GM06990 (cell line): ENCODE measurements around the gene NOP9.

Source experiments
- DNase-seq: peaks from one replicate; pipeline ENCODE4 v3.0.0-alpha.2; 2011; ENCODE audit not compliant: insufficient read length; ENCODE audit errors: extremely low read depth
- H3K27me3 ChIP-seq: replicated peaks from 2 replicates; pipeline ENCODE4 v1.6.0; 2011; ENCODE audit warnings: low read length; ENCODE audit not compliant: control insufficient read depth, insufficient read depth
- H3K36me3 ChIP-seq: 2 replicates; pipeline ENCODE4 v1.5.1; 2011; ENCODE audit warnings: low read length; ENCODE audit not compliant: control insufficient read depth, insufficient read depth
- H3K4me3 ChIP-seq: replicated peaks from 2 replicates; pipeline ENCODE4 v1.5.1; 2011; ENCODE audit warnings: low read depth, mild to moderate bottlenecking, control low read depth, low read length
- TF ChIP-seq, protein P1 (sequence below): IDR thresholded peaks from 2 replicates; pipeline ENCODE4 v1.5.1; 2011; ENCODE audit warnings: low read length, control low read depth, mild to moderate bottlenecking, inconsistent platforms; ENCODE audit not compliant: insufficient read depth, poor library complexity, severe bottlenecking

NOP9 gene

DNA sequence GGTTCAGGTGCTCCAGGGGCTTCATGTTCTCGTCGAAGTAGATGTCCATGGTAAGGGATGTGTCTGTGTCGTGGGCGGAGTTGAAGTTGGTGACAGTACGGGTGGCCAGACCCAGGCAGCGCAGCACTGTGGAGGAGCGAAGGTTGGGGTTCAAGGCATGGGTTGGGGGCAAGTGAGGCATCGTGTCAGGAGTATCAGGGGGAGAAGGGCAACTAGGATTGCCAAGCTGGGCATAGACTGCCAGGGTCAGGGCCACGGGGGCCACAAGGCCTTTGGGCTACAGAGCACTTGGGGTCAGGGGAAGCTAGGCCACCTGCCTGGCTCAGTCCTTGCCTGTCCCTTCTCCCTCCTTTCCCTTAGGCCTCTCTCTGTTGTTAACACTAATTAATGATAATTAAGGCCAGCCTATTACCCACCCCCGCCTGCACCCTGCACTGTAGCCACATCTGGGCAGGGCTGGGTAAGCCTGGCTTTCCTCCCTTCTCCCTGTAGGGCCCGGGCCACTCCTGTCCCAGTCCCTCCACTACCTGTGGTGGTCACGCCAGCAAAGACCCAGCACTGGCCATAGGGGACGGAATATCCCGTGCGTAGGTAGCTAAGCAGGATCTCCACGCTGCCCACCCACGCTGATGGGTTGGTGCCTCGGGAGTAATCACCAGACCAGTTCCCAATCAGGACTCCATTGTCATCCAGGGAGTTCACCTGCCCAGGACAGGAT lies 40.9 kb upstream of the NOP9 start:
- TF ChIP-seq, protein P1, sequence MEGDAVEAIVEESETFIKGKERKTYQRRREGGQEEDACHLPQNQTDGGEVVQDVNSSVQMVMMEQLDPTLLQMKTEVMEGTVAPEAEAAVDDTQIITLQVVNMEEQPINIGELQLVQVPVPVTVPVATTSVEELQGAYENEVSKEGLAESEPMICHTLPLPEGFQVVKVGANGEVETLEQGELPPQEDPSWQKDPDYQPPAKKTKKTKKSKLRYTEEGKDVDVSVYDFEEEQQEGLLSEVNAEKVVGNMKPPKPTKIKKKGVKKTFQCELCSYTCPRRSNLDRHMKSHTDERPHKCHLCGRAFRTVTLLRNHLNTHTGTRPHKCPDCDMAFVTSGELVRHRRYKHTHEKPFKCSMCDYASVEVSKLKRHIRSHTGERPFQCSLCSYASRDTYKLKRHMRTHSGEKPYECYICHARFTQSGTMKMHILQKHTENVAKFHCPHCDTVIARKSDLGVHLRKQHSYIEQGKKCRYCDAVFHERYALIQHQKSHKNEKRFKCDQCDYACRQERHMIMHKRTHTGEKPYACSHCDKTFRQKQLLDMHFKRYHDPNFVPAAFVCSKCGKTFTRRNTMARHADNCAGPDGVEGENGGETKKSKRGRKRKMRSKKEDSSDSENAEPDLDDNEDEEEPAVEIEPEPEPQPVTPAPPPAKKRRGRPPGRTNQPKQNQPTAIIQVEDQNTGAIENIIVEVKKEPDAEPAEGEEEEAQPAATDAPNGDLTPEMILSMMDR: no peak
- H3K27me3 ChIP-seq: no peaks in the 10 kb centered on the region
- no peak for DNase-seq
- H3K36me3 ChIP-seq: peaks cover 17% of the 10 kb centered on the region
- no peak overlapping the region for H3K4me3 ChIP-seq

GRCh38 chr14:24259282-24260025 lies 40.2 kb upstream of the NOP9 start:
- TF ChIP-seq, protein P1: no peak
- DNase-seq: no peak
- Histone ChIP-seq H3K36me3 (peaks cover 16% of the 10 kb centered on the region), H3K4me3 (no peak overlapping the region), H3K27me3 (no peaks in the 10 kb centered on the region)

DNA sequence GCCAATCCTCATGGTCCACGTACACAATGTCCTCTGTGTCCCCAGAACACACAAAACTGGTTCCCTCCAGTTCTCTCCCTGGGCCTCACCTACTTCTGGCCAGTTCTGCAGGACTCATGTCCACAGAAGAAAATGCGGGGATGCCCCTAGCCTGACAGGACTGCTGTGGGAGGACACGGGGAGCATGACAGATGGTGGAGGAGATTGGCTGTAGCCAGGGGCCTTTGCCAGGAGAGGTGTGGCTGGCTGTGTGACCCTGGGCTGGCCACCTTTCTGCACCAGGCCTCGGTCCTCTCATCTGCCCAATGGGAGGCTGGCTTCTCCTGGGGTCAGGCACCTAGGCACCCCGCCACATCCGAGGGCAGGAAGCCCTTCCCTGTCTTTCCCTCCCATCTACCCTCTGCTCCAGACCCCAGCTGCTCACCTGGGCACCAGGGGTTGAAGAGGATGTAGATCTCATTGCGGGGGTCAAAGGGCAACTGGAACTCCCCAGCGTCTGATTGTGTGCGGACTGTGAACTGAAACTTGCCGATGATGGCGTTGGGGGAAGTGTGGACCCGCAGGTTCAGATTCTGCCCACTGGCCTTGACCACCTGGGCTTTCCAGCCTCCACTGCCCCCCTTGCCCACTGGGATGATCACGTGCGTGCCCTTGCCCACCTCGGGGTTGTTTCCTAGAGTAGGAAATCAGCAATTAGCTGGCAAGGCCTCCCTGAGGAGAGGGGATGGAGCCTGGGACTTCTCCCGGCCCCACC lies 39.4 kb upstream of the NOP9 start:
- Histone ChIP-seq H3K27me3 (no peaks in the 10 kb centered on the region), H3K36me3 (peaks cover 9% of the 10 kb centered on the region), H3K4me3 (no peak overlapping the region)
- no peak for DNase-seq
- TF ChIP-seq, protein P1: no peak

DNA sequence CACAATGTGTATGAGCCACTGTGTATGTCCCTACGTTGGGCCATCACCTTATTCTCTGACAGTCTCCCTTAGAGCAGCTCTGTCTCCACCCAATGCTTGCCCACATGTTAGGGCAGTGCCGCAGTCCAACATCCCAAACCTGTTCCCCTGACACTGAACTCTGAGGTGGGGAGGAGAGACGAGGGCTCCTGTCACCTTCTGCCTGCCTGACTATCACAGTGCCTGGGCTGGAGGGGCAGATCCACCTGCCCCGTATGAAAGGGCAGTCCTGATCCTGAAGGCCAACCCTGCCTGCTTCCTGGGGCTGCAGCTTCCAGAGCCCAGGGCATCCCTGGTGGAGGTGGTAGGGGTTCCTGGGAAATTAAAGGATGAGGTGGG lies 38.9 kb upstream of the NOP9 start:
- TF ChIP-seq, protein P1: no peak
- DNase-seq: no peak
- Histone ChIP-seq H3K36me3 (peaks cover 9% of the 10 kb centered on the region), H3K27me3 (no peaks in the 10 kb centered on the region), H3K4me3 (no peak overlapping the region)

DNA sequence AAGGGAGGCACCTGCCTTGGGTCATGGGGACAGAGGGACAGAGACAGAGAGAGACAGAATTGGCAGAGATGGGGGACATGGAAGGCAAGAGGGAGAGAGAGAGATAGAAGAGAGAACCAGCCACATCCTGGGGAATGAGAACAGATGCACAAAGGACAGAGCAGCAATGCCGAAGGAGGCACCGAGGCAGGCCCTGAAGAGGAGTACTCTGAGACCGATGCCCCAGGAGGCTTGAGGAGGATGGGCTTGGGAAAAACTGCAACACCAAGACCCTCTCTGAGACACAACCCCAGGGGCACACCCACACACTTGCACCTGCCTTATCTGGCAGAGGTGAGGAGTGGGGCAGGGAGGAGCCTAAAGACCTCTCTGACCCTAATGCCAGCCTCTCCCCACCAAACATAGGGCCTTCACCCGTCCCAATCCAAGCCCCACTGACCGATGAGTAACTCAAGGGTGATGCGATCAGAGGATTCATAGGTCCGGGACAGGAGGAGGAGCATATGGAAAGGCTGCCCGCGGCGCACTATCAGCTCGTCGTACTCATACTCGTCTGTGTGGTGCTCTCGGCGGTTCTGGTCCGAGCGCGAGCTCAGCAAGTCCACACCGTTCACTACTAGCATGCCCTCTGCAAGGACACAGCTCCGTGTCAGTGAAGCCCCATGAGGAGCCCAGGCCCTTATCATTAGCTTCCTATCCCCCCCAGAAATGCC lies 38.2 kb upstream of the NOP9 start:
- Histone ChIP-seq H3K4me3 (no peak overlapping the region), H3K27me3 (no peaks in the 10 kb centered on the region), H3K36me3 (peaks cover 13% of the 10 kb centered on the region)
- no peak for DNase-seq
- TF ChIP-seq, protein P1: no peak
